CD4-positive, CD25-positive, alpha-beta regulatory T cell (primary cell): Measurements from ENCODE around the gene SRRD. TPM values are rescaled to one million over a fixed set of nuclear protein-coding genes. Genes with fewer than 3 reads are reported as not detected.
"Not testable (repeated sequence)": the region's sequence is repeated elsewhere in the genome, so short reads cannot be mapped to it uniquely, and the experiment has no call there.

Source experiments
- ATAC-seq, 2 donors: fragments of 150-1000 bp; cut with Tn5 transposase; one replicate each; pipeline ENCODE4 v1.10.0; 2021; ENCODE audit warnings: low read depth in 2 of 2, moderate number of reproducible peaks in 2 of 2, moderate library complexity in 1 of 2
- DNase-seq, 3 donors: peaks; one replicate each; pipeline versions ENCODE4 v3.0.0 to v3.0.0-alpha.2; 2012 to 2022; ENCODE audit warnings: mixed read lengths in 1 of 3
- H3K27ac ChIP-seq: one replicate; pipeline ENCODE4 v1.7.0; 2013; ENCODE audit warnings: mild to moderate bottlenecking, low read length; ENCODE audit not compliant: insufficient read depth, poor library complexity, severe bottlenecking
- H3K27me3 ChIP-seq: one replicate; pipeline ENCODE4 v1.7.0; 2013; ENCODE audit warnings: low read length; ENCODE audit not compliant: control insufficient read depth, insufficient read depth
- H3K36me3 ChIP-seq: one replicate; pipeline ENCODE4 v1.7.0; 2013; ENCODE audit warnings: mild to moderate bottlenecking, low read length, moderate library complexity; ENCODE audit not compliant: control insufficient read depth, insufficient read depth
- H3K4me1 ChIP-seq: 2 replicates; pipeline ENCODE4 v1.7.0; 2013; ENCODE audit warnings: mild to moderate bottlenecking, low read length; ENCODE audit not compliant: insufficient read depth, control insufficient read depth, poor library complexity, severe bottlenecking
- H3K4me3 ChIP-seq: one replicate; pipeline ENCODE4 v1.7.0; 2013; ENCODE audit warnings: low read depth, mild to moderate bottlenecking, low read length, moderate library complexity
- H3K9me3 ChIP-seq, 2 experiments: 1 replicate in 1 of 2; 2 replicates in 1 of 2; pipeline ENCODE4 v1.7.0; 2013; ENCODE audit warnings: low read length in 2 of 2, mild to moderate bottlenecking in 1 of 2, moderate library complexity in 1 of 2; ENCODE audit not compliant: control insufficient read depth in 2 of 2
- H3K27ac Mint-ChIP-seq, 3 donors: one replicate each; pipeline ENCODE4 v1.8.0; 2020 to 2022; ENCODE audit warnings: mild to moderate bottlenecking in 3 of 3, mixed read lengths in 3 of 3, moderate library complexity in 2 of 3
- H3K27me3 Mint-ChIP-seq: one replicate; pipeline ENCODE4 v1.8.0; 2022; ENCODE audit warnings: mild to moderate bottlenecking, mixed read lengths
- H3K36me3 Mint-ChIP-seq: one replicate; pipeline ENCODE4 v1.8.0; 2020; ENCODE audit warnings: mixed read lengths
- H3K4me1 Mint-ChIP-seq, 4 donors: one replicate each; pipeline ENCODE4 v1.8.0; 2020 to 2022; ENCODE audit warnings: mixed read lengths in 4 of 4, mild to moderate bottlenecking in 1 of 4
- H3K4me3 Mint-ChIP-seq, 4 donors: one replicate each; pipeline ENCODE4 v1.8.0; 2020 to 2022; ENCODE audit warnings: mild to moderate bottlenecking in 4 of 4, mixed read lengths in 4 of 4, moderate library complexity in 3 of 4
- H3K9me3 Mint-ChIP-seq, 7 donors: one replicate each; pipeline ENCODE4 v1.8.0; 2020 to 2022; ENCODE audit warnings: mixed read lengths in 7 of 7, mild to moderate bottlenecking in 3 of 7, moderate library complexity in 2 of 7
- polyA plus RNA-seq, 4 donors: library from polyadenylated mRNA; unstranded; fragments of 300-500 nt; fragmentation: Illumina TruSeq; gene quantifications; one replicate each; pipeline ENCODE4 v1.2.3, GENCODE V29; 2021
- total RNA-seq: library from RNA; stranded (reverse); gene quantifications from one replicate; pipeline ENCODE4 v1.2.3, GENCODE V29; 2022

Gene SRRD
- total and polyA plus RNA-seq, 5 donors from 2014 or later, result 25.5 to 34.7 (median 27.3) TPM

GRCh38 chr22:26525946-26526564 is 42.4 kb downstream of the SRRD start:
- H3K27ac ChIP-seq, result no peak overlapping the region
- H3K36me3 Mint-ChIP-seq, result peaks cover 39% of the 10 kb centered on the region
- no peaks in the 10 kb centered on the region for H3K9me3 Mint-ChIP-seq
- H3K4me1 ChIP-seq, result no peaks in the 10 kb centered on the region
- peaks cover 0 to 7% (median 0%) of the 10 kb centered on the region in 4 donors for H3K4me1 Mint-ChIP-seq
- no peak for ATAC-seq
- no peak overlapping the region for H3K4me3 ChIP-seq
- no peaks in the 10 kb centered on the region for H3K27me3 ChIP-seq
- H3K9me3 ChIP-seq, result no peaks in the 10 kb centered on the region
- DNase-seq, result no peak
- peaks cover 44% of the 10 kb centered on the region for H3K36me3 ChIP-seq
- H3K27me3 Mint-ChIP-seq, result no peaks in the 10 kb centered on the region
- H3K4me3 Mint-ChIP-seq, result no peak overlapping the region
- no peak overlapping the region for H3K27ac Mint-ChIP-seq

- H3K36me3 ChIP-seq, result peaks cover 54% of the 10 kb centered on the region
These were observed 43.5 kb downstream of the SRRD start for GRCh38 chr22:26527167-26527566.

GRCh38 chr22:26527574-26528465 is 44.1 kb downstream of the SRRD start:
- Histone ChIP-seq H3K9me3 (no peaks in the 10 kb centered on the region), H3K27me3 (no peaks in the 10 kb centered on the region), H3K36me3 (peaks cover 59% of the 10 kb centered on the region), H3K27ac (no peak overlapping the region), H3K4me1 (no peaks in the 10 kb centered on the region), H3K4me3 (no peak overlapping the region)
- no peak for DNase-seq
- no peaks in the 10 kb centered on the region for H3K27me3 Mint-ChIP-seq
- H3K9me3 Mint-ChIP-seq, result no peaks in the 10 kb centered on the region
- peaks cover 49% of the 10 kb centered on the region for H3K36me3 Mint-ChIP-seq
- H3K4me3 Mint-ChIP-seq, result no peak overlapping the region
- H3K4me1 Mint-ChIP-seq, result peaks cover 0 to 7% (median under 1%) of the 10 kb centered on the region in 4 donors
- no peak for ATAC-seq
- H3K27ac Mint-ChIP-seq, result peak overlapping the region in 1 of 3 donors; percentile 38

More at GRCh38 chr22:26527167-26527566, 43.5 kb downstream of the SRRD start:
- Mint-ChIP-seq H3K27ac (peak overlapping the region in 2 of 3 donors; percentile 38 to 60), H3K9me3 (no peaks in the 10 kb centered on the region), H3K36me3 (peaks cover 46% of the 10 kb centered on the region), H3K4me3 (no peak overlapping the region), H3K4me1 (peaks cover 0 to 7% (median 0%) of the 10 kb centered on the region in 4 donors), H3K27me3 (no peaks in the 10 kb centered on the region)
- Histone ChIP-seq H3K4me3 (no peak overlapping the region), H3K4me1 (no peaks in the 10 kb centered on the region), H3K27me3 (no peaks in the 10 kb centered on the region), H3K27ac (no peak overlapping the region), H3K9me3 (no peaks in the 10 kb centered on the region)
- ATAC-seq (no peak), DNase-seq (no peak)

- peaks cover 62% of the 10 kb centered on the region for H3K36me3 ChIP-seq
- not testable (repeated sequence) for H3K27ac ChIP-seq, H3K4me3 ChIP-seq, H3K9me3 Mint-ChIP-seq, ATAC-seq, H3K4me1 Mint-ChIP-seq, H3K27ac Mint-ChIP-seq, H3K27me3 Mint-ChIP-seq, H3K27me3 ChIP-seq, H3K4me1 ChIP-seq, H3K9me3 ChIP-seq, DNase-seq, H3K4me3 Mint-ChIP-seq
- peaks cover 50% of the 10 kb centered on the region for H3K36me3 Mint-ChIP-seq
These were observed 44.8 kb downstream of the SRRD start for GRCh38 chr22:26528518-26528917.

- H3K36me3 Mint-ChIP-seq, result peaks cover 50% of the 10 kb centered on the region
- H3K27ac ChIP-seq, result no peak overlapping the region
- no peaks in the 10 kb centered on the region for H3K27me3 Mint-ChIP-seq
- H3K4me3 ChIP-seq, result no peak overlapping the region
- no peak for DNase-seq
- no peak overlapping the region for H3K27ac Mint-ChIP-seq
- no peak overlapping the region for H3K4me3 Mint-ChIP-seq
- ATAC-seq, result no peak
- H3K4me1 ChIP-seq, result no peaks in the 10 kb centered on the region
- peaks cover 62% of the 10 kb centered on the region for H3K36me3 ChIP-seq
- H3K9me3 ChIP-seq, result no peaks in the 10 kb centered on the region
- peaks cover 0 to 7% (median 3%) of the 10 kb centered on the region in 4 donors for H3K4me1 Mint-ChIP-seq
- H3K9me3 Mint-ChIP-seq, result no peaks in the 10 kb centered on the region
- no peaks in the 10 kb centered on the region for H3K27me3 ChIP-seq
These were observed 45.7 kb downstream of the SRRD start for GRCh38 chr22:26529345-26529744.

- Mint-ChIP-seq H3K27me3 (no peaks in the 10 kb centered on the region), H3K4me3 (no peak overlapping the region), H3K36me3 (peaks cover 46% of the 10 kb centered on the region), H3K4me1 (peaks cover 0 to 23% (median 6%) of the 10 kb centered on the region in 4 donors), H3K9me3 (no peaks in the 10 kb centered on the region), H3K27ac (peak overlapping the region in 1 of 3 donors; percentile 82)
- Histone ChIP-seq H3K4me1 (peaks cover 2% of the 10 kb centered on the region), H3K4me3 (no peak overlapping the region), H3K27me3 (no peaks in the 10 kb centered on the region), H3K36me3 (peaks cover 50% of the 10 kb centered on the region), H3K9me3 (no peaks in the 10 kb centered on the region), H3K27ac (peak overlapping the region; percentile 38)
- ATAC-seq (no peak), DNase-seq (no peak)
These were observed 50.6 kb downstream of the SRRD start for GRCh38 chr22:26534171-26534855.

- peak overlapping the region in 2 of 3 donors; percentile 75 to 82 for H3K27ac Mint-ChIP-seq
- DNase-seq (no peak), ATAC-seq (peak in 1 of 2 donors; percentile 20)
- no peaks in the 10 kb centered on the region for H3K9me3 Mint-ChIP-seq
- peaks cover 51% of the 10 kb centered on the region for H3K36me3 ChIP-seq
- H3K4me3 ChIP-seq, result peak overlapping the region; percentile 41
- H3K9me3 ChIP-seq, result no peaks in the 10 kb centered on the region
- peaks cover 0 to 23% (median 6%) of the 10 kb centered on the region in 4 donors for H3K4me1 Mint-ChIP-seq
- peaks cover 2% of the 10 kb centered on the region for H3K4me1 ChIP-seq
- peak overlapping the region in 2 of 4 donors; percentile 41 to 72 for H3K4me3 Mint-ChIP-seq
- H3K36me3 Mint-ChIP-seq, result peaks cover 40% of the 10 kb centered on the region
- H3K27me3 Mint-ChIP-seq, result no peaks in the 10 kb centered on the region
- peak overlapping the region; percentile 38 for H3K27ac ChIP-seq
- H3K27me3 ChIP-seq, result no peaks in the 10 kb centered on the region
These were observed 51.4 kb downstream of the SRRD start for GRCh38 chr22:26534874-26535602.
